GM12878 (cell line): ENCODE measurements around the gene SLC23A1. TPM values are rescaled to one million over a fixed set of nuclear protein-coding genes. Genes with fewer than 3 reads are reported as not detected.
A peak's percentile ranks its signal among the peaks of the same experiment; 100 is the strongest.

Experiments used
- NFYB ChIP-seq: IDR thresholded peaks from 2 replicates; pipeline ENCODE4 v1.6.1; 2011; ENCODE audit warnings: low read depth, mild to moderate bottlenecking, low read length, improper control_type of control experiment, moderate library complexity; ENCODE audit not compliant: insufficient read depth
- TARDBP ChIP-seq: IDR thresholded peaks from 2 replicates; pipeline ENCODE4 v1.6.1; 2016; ENCODE audit warnings: borderline replicate concordance
- ZZZ3 ChIP-seq: IDR thresholded peaks from 2 replicates; pipeline ENCODE4 v1.6.1; 2011; ENCODE audit warnings: low read depth; ENCODE audit not compliant: control insufficient read depth, insufficient read length
- polyA plus RNA-seq, 11 experiments: library from polyadenylated mRNA; depleted of rRNA in 4 of 11; unstranded in 6 of 11; stranded (reverse) in 5 of 11; fragments of >200 nt; fragmentation: Nextera tagmentation in 4 of 11; fragmentation: Illumina TruSeq in 1 of 11; extraction: Ambion mirVana in 4 of 11; extraction: Trizol in 1 of 11; gene quantifications; 1 replicate in 1 of 11; 2 replicates in 10 of 11; pipeline versions ENCODE4 v1.2.1 to v1.2.3, GENCODE V29; 2011 to 2016; ENCODE audit warnings: inconsistent platforms in 2 of 11, missing spikeins in 2 of 11, low read depth in 1 of 11
- total RNA-seq, 4 experiments: library from RNA; depleted of rRNA in 3 of 4; stranded (reverse); fragments of >200 nt in 3 of 4; fragmentation: Illumina TruSeq in 1 of 4; extraction: Trizol in 1 of 4; gene quantifications; 2 replicates each; pipeline versions ENCODE4 v1.2.1 to v1.2.3, GENCODE V29; 2013 to 2021
- TF ChIP-seq, protein P1 (sequence below): fragments of 450-650 bp; IDR thresholded peaks from 2 replicates; pipeline ENCODE4 v1.6.1; 2016; ENCODE audit warnings: mild to moderate bottlenecking, moderate library complexity, borderline replicate concordance
- TF ChIP-seq, protein P2 (sequence below): IDR thresholded peaks from 2 replicates; pipeline ENCODE4 v1.6.1; 2012; ENCODE audit warnings: low read length, inconsistent platforms

Gene SLC23A1
- total and polyA plus RNA-seq, 10 of the 15 experiments (the other 5 are each of a cell fraction or from before 2014, with no cell fraction given), result 0.35 to 4.7 (median 1.6) TPM

DNA sequence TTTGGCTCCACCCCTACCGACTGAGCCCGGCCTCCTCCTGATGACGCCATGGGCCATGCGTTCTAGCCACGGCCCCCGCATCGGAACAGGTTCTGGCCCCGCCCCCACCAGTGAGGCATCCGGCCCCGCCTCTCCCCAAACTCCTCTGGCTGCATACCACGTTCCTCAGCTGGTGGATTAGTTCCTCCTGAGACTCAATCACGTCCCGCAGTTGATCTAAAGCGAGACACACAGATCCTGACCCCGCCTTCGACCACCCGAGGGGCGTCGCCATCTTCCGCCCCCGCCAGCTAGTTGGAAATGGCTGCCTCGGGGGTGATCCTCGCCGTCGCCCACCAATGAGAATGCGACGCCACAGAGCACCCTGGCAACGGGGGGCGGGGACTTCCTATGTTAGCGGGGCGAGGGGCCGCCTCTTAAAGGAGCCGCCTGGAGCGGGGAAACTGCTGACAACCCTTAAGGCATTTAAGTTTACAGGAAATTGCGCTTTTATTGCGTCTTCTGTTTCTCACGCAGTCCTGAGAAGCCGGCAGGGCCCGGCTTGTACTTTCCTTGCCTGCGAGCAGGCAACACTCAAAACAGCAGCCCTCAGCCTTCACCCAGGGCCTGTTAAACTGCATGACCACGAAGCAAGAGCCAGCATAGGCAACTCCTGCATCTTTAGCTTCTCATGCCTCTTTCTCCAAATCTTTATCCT is 20.8 kb upstream of the SLC23A1 start, which contains the start of gene SPATA24 (continued):
- TF ChIP-seq, protein P1, sequence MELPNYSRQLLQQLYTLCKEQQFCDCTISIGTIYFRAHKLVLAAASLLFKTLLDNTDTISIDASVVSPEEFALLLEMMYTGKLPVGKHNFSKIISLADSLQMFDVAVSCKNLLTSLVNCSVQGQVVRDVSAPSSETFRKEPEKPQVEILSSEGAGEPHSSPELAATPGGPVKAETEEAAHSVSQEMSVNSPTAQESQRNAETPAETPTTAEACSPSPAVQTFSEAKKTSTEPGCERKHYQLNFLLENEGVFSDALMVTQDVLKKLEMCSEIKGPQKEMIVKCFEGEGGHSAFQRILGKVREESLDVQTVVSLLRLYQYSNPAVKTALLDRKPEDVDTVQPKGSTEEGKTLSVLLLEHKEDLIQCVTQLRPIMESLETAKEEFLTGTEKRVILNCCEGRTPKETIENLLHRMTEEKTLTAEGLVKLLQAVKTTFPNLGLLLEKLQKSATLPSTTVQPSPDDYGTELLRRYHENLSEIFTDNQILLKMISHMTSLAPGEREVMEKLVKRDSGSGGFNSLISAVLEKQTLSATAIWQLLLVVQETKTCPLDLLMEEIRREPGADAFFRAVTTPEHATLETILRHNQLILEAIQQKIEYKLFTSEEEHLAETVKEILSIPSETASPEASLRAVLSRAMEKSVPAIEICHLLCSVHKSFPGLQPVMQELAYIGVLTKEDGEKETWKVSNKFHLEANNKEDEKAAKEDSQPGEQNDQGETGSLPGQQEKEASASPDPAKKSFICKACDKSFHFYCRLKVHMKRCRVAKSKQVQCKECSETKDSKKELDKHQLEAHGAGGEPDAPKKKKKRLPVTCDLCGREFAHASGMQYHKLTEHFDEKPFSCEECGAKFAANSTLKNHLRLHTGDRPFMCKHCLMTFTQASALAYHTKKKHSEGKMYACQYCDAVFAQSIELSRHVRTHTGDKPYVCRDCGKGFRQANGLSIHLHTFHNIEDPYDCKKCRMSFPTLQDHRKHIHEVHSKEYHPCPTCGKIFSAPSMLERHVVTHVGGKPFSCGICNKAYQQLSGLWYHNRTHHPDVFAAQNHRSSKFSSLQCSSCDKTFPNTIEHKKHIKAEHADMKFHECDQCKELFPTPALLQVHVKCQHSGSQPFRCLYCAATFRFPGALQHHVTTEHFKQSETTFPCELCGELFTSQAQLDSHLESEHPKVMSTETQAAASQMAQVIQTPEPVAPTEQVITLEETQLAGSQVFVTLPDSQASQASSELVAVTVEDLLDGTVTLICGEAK, result peak; percentile 61; the same call in 1 of the 2 replicates
- TF ChIP-seq TARDBP (no peak), NFYB (peak; percentile 88), ZZZ3 (no peak)
- TF ChIP-seq, protein P2, sequence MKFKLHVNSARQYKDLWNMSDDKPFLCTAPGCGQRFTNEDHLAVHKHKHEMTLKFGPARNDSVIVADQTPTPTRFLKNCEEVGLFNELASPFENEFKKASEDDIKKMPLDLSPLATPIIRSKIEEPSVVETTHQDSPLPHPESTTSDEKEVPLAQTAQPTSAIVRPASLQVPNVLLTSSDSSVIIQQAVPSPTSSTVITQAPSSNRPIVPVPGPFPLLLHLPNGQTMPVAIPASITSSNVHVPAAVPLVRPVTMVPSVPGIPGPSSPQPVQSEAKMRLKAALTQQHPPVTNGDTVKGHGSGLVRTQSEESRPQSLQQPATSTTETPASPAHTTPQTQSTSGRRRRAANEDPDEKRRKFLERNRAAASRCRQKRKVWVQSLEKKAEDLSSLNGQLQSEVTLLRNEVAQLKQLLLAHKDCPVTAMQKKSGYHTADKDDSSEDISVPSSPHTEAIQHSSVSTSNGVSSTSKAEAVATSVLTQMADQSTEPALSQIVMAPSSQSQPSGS, result peak; percentile 87
